Measurements from ENCODE around the gene MAGI2.

DNA sequence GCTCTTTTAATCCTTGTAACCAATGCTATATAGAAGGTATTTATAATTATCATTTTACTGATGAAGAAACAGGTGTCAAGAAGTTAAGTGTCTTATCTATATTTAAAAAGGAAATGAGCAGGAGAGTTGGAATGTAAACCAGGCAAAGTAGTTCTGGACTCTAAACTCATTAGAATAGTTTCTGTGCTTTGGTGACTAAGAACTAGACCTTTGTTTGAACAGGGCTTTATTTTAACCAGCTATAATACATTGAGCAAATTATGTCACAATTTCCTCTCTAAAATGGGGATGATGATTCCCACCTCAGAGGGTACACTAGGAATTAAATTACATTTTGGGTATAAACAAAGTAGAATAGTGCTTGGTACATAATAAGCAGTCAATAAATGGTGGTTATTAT is 236.0 kb downstream of the MAGI2 start:
- no peak for TF ChIP-seq CTCF (conservative IDR thresholded peaks at IDR 0.05 in 1 of 2, IDR thresholded peaks at IDR 0.05 in 1 of 2; ENCODE audit: extremely low read depth in 1 of 2, insufficient read depth in 1 of 2, low read depth in 1 of 2, low read length in 2 of 2)
- TF ChIP-seq EZH2 (IDR thresholded peaks at IDR 0.05; ENCODE audit: borderline replicate concordance, low read length): no peak
